ENCODE data around the gene CCDC83. TPM values are rescaled to one million over a fixed set of nuclear protein-coding genes. Genes with fewer than 3 reads are reported as not detected.

CCDC83 gene
- total RNA-seq, 4 donors from 2014 or later, result not detected

DNA sequence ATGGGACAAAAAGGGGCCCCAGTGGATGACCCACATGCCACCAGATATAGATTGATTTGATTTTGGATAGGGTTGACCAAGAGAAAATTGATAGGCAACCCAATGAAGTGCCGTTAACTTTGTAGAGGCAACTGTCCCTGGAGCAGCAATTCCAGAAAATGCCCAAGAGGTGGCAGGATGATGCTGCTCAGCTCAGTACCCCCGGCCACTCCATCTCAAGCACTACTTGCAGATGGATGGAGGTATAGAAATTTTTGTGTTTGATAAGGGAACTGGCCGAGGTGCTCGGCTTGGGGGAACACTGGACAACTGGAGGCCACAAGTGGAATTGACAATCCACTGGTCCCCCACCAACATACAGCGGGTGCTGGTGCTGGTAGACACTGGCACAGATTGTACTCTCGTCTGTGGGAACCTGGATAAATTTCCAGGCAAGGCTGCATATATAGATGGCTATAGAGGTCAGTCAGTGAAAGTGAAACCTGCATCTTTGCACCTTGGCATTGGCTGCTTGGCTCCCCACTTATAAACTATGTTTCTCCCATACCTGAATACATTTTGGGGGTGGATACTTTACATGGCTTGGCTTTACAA is 86.3 kb downstream of the CCDC83 start:
- TF ChIP-seq POLR2A (IDR thresholded peaks at IDR 0.05), result no peak
- TF ChIP-seq, protein P1, sequence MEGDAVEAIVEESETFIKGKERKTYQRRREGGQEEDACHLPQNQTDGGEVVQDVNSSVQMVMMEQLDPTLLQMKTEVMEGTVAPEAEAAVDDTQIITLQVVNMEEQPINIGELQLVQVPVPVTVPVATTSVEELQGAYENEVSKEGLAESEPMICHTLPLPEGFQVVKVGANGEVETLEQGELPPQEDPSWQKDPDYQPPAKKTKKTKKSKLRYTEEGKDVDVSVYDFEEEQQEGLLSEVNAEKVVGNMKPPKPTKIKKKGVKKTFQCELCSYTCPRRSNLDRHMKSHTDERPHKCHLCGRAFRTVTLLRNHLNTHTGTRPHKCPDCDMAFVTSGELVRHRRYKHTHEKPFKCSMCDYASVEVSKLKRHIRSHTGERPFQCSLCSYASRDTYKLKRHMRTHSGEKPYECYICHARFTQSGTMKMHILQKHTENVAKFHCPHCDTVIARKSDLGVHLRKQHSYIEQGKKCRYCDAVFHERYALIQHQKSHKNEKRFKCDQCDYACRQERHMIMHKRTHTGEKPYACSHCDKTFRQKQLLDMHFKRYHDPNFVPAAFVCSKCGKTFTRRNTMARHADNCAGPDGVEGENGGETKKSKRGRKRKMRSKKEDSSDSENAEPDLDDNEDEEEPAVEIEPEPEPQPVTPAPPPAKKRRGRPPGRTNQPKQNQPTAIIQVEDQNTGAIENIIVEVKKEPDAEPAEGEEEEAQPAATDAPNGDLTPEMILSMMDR (IDR thresholded peaks at IDR 0.05), result no peak
- no peak for DNase-seq (ENCODE audit: low spot score in 2 of 2)
- intact Hi-C loops (cut with DNase I; ENCODE audit: low total_unique reads), result loop anchor here (10.0 kb wide), 1 partner anchor 273 kb away; no protein-coding TSS in a partner anchor
- H3K4me3 ChIP-seq (ENCODE audit: low read depth, poor library complexity, severe bottlenecking), result no peak overlapping the region
- 55 to 59% methylated on average over 6 of the region's 6 CpGs for WGBS, 2 donors

- intact Hi-C loops (cut with DNase I; ENCODE audit: low total_unique reads), result loop anchor here (10.0 kb wide), 1 partner anchor 270 kb away; no protein-coding TSS in a partner anchor
- no peak overlapping the region for H3K4me3 ChIP-seq (ENCODE audit: low read depth, poor library complexity, severe bottlenecking)
- no peak for TF ChIP-seq POLR2A (IDR thresholded peaks at IDR 0.05)
- TF ChIP-seq, protein P1 (IDR thresholded peaks at IDR 0.05), result no peak
- 77 to 93% methylated on average over 2 of the region's 2 CpGs for WGBS, 2 donors
- no peak for DNase-seq (ENCODE audit: low spot score in 2 of 2)
Observed at GRCh38 chr11:85945296-85945695, 90.1 kb downstream of the CCDC83 start.

DNA sequence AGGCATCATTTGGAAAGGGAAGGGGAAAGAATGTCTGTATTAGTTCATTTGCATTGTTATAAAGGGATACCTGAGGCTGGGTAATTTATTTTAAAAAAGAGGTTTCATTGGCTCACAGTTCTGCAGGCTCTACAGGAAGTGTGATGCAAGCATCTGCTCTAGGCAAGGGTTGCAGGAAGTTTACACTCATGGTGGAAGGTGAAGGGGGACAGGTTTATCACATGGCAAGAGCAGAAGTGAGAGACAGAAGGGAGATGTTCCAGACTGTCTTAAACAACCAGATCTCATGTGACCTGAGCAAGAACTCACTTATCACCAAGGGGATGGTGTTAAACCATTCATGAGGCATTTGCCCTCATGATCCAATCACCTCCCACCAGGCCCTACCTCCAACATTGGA is 90.6 kb downstream of the CCDC83 start:
- TF ChIP-seq POLR2A (IDR thresholded peaks at IDR 0.05), result no peak
- H3K4me3 ChIP-seq (ENCODE audit: low read depth, poor library complexity, severe bottlenecking), result no peak overlapping the region
- DNase-seq (ENCODE audit: low spot score in 2 of 2), result no peak
- intact Hi-C loops (cut with DNase I; ENCODE audit: low total_unique reads), result loop anchor here (10.0 kb wide), 1 partner anchor 269 kb away; no protein-coding TSS in a partner anchor

- TF ChIP-seq, protein P1 (IDR thresholded peaks at IDR 0.05), result no peak
- no peak for TF ChIP-seq POLR2A (IDR thresholded peaks at IDR 0.05)
- DNase-seq (ENCODE audit: low spot score in 2 of 2), result no peak
- intact Hi-C loops (cut with DNase I; ENCODE audit: low total_unique reads), result loop anchor here (10.0 kb wide), 1 partner anchor 269 kb away; no protein-coding TSS in a partner anchor
- no peak overlapping the region for H3K4me3 ChIP-seq (ENCODE audit: low read depth, poor library complexity, severe bottlenecking)
Observed at GRCh38 chr11:85946221-85946620, 91.0 kb downstream of the CCDC83 start.

- H3K4me3 ChIP-seq (ENCODE audit: low read depth, poor library complexity, severe bottlenecking), result no peak overlapping the region
- WGBS, 2 donors, result 23 to 26% methylated on average over 5 of the region's 5 CpGs
- intact Hi-C loops (cut with DNase I; ENCODE audit: low total_unique reads), result loop anchor here (10.0 kb wide), 1 partner anchor 267 kb away; no protein-coding TSS in a partner anchor
- peak in 1 of 2 donors; percentile 56 for DNase-seq (ENCODE audit: low spot score in 2 of 2)
- TF ChIP-seq POLR2A (IDR thresholded peaks at IDR 0.05), result no peak
- TF ChIP-seq, protein P1 (IDR thresholded peaks at IDR 0.05), result no peak
Observed at GRCh38 chr11:85947431-85948272, 92.5 kb downstream of the CCDC83 start.

- TF ChIP-seq POLR2A (IDR thresholded peaks at IDR 0.05), result no peak
- TF ChIP-seq, protein P1 (IDR thresholded peaks at IDR 0.05), result no peak
- DNase-seq (ENCODE audit: low spot score in 2 of 2), result no peak
- WGBS, 2 donors, result 67 to 81% methylated on average over 2 of the region's 2 CpGs
- H3K4me3 ChIP-seq (ENCODE audit: low read depth, poor library complexity, severe bottlenecking), result no peak overlapping the region
- intact Hi-C loops (cut with DNase I; ENCODE audit: low total_unique reads), result loop anchor here (10.0 kb wide), 1 partner anchor 266 kb away; no protein-coding TSS in a partner anchor
Observed at GRCh38 chr11:85948884-85949283, 93.7 kb downstream of the CCDC83 start.

All from lower leg skin (tissue), 4 donors.